HCT116 (cell line): ENCODE data around the gene SGMS1.
"Not testable (repeated sequence)": the region's sequence is repeated elsewhere in the genome, so short reads cannot be mapped to it uniquely, and the experiment has no call there.

Source experiments
- CEBPB ChIP-seq: IDR thresholded peaks from 2 replicates; pipeline ENCODE4 v1.6.1; 2012; ENCODE audit warnings: low read depth
- ELF1 ChIP-seq: IDR thresholded peaks from 2 replicates; pipeline ENCODE4 v1.6.1; 2012; ENCODE audit warnings: low read depth, borderline replicate concordance
- EZH2 ChIP-seq: fragments of 200-600 bp; sonication (generic); IDR thresholded peaks from 2 replicates; pipeline ENCODE4 v1.6.1; 2017; ENCODE audit warnings: antibody characterized with exemption, mixed run types
- JUND ChIP-seq: IDR thresholded peaks from 2 replicates; pipeline ENCODE4 v1.6.1; 2012
- MAX ChIP-seq: IDR thresholded peaks from 2 replicates; pipeline ENCODE4 v1.6.1; 2012
- POLR2A ChIP-seq: IDR thresholded peaks from 2 replicates; pipeline ENCODE4 v1.7.0; 2011; ENCODE audit warnings: borderline replicate concordance; ENCODE audit not compliant: insufficient read depth, insufficient read length; ENCODE audit errors: extremely low read depth
- POLR2AphosphoS5 ChIP-seq: IDR thresholded peaks from 2 replicates; pipeline ENCODE4 v1.6.1; 2011; ENCODE audit warnings: mild to moderate bottlenecking, low read depth, low read length, moderate library complexity
- TCF7L2 ChIP-seq: IDR thresholded peaks from 2 replicates; pipeline ENCODE4 v1.7.0; 2011; ENCODE audit warnings: borderline replicate concordance, inconsistent platforms; ENCODE audit not compliant: insufficient read depth, insufficient read length; ENCODE audit errors: extremely low read depth
- YY1 ChIP-seq: IDR thresholded peaks from 2 replicates; pipeline ENCODE4 v1.6.1; 2011; ENCODE audit warnings: low read length, low read depth, moderate library complexity, mild to moderate bottlenecking; ENCODE audit not compliant: insufficient replicate concordance; ENCODE audit errors: extremely low read depth
- ZBTB33 ChIP-seq: IDR thresholded peaks from 2 replicates; pipeline ENCODE4 v1.6.1; 2011; ENCODE audit warnings: mild to moderate bottlenecking, low read length, moderate library complexity; ENCODE audit not compliant: insufficient replicate concordance; ENCODE audit errors: extremely low read depth
- TF ChIP-seq, protein P1 (sequence below), 3 experiments: fragments of 200-600 bp in 1 of 3; sonication (generic) in 1 of 3; IDR thresholded peaks in 2 of 3; conservative IDR thresholded peaks in 1 of 3; 2 replicates each; pipeline ENCODE4 v1.5.1; 2012 to 2017; ENCODE audit warnings: low read depth in 2 of 3, low read length in 2 of 3, antibody characterized with exemption in 1 of 3, borderline replicate concordance in 1 of 3, control low read depth in 1 of 3, mild to moderate bottlenecking in 1 of 3, mixed read lengths in 1 of 3, mixed run types in 1 of 3, moderate library complexity in 1 of 3; ENCODE audit not compliant: insufficient read depth in 1 of 3
- TF ChIP-seq, protein P2 (sequence below): IDR thresholded peaks from 2 replicates; pipeline ENCODE4 v1.6.1; 2012; ENCODE audit warnings: low read depth

GRCh38 chr10:50667353-50667752 is 43.6 kb upstream of the SGMS1 start:
- not testable (repeated sequence) for TF ChIP-seq YY1, ELF1, MAX, EZH2, POLR2AphosphoS5, CEBPB, POLR2A, ZBTB33, TCF7L2, JUND
- TF ChIP-seq, protein P1, sequence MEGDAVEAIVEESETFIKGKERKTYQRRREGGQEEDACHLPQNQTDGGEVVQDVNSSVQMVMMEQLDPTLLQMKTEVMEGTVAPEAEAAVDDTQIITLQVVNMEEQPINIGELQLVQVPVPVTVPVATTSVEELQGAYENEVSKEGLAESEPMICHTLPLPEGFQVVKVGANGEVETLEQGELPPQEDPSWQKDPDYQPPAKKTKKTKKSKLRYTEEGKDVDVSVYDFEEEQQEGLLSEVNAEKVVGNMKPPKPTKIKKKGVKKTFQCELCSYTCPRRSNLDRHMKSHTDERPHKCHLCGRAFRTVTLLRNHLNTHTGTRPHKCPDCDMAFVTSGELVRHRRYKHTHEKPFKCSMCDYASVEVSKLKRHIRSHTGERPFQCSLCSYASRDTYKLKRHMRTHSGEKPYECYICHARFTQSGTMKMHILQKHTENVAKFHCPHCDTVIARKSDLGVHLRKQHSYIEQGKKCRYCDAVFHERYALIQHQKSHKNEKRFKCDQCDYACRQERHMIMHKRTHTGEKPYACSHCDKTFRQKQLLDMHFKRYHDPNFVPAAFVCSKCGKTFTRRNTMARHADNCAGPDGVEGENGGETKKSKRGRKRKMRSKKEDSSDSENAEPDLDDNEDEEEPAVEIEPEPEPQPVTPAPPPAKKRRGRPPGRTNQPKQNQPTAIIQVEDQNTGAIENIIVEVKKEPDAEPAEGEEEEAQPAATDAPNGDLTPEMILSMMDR (IDR thresholded peaks at IDR 0.05 in 2 of 3, conservative IDR thresholded peaks at IDR 0.05 in 1 of 3; ENCODE audit: borderline replicate concordance in 1 of 3, insufficient read depth in 1 of 3, low read depth in 2 of 3, low read length in 2 of 3), result not testable (repeated sequence)
- TF ChIP-seq, protein P2, sequence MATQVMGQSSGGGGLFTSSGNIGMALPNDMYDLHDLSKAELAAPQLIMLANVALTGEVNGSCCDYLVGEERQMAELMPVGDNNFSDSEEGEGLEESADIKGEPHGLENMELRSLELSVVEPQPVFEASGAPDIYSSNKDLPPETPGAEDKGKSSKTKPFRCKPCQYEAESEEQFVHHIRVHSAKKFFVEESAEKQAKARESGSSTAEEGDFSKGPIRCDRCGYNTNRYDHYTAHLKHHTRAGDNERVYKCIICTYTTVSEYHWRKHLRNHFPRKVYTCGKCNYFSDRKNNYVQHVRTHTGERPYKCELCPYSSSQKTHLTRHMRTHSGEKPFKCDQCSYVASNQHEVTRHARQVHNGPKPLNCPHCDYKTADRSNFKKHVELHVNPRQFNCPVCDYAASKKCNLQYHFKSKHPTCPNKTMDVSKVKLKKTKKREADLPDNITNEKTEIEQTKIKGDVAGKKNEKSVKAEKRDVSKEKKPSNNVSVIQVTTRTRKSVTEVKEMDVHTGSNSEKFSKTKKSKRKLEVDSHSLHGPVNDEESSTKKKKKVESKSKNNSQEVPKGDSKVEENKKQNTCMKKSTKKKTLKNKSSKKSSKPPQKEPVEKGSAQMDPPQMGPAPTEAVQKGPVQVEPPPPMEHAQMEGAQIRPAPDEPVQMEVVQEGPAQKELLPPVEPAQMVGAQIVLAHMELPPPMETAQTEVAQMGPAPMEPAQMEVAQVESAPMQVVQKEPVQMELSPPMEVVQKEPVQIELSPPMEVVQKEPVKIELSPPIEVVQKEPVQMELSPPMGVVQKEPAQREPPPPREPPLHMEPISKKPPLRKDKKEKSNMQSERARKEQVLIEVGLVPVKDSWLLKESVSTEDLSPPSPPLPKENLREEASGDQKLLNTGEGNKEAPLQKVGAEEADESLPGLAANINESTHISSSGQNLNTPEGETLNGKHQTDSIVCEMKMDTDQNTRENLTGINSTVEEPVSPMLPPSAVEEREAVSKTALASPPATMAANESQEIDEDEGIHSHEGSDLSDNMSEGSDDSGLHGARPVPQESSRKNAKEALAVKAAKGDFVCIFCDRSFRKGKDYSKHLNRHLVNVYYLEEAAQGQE, result not testable (repeated sequence)
